Activated T-cell treated with anti-CD3 and anti-CD28 coated beads, Interleukin-2, amount 50 U/mL, for 4 hours (primary cell): ENCODE results near the gene GATAD2A. TPM values are rescaled to one million over a fixed set of nuclear protein-coding genes. Genes with fewer than 3 reads are reported as not detected.

Source experiments
- ATAC-seq, 2 donors: fragments of 200-7000 bp; cut with Tn5 transposase; one replicate each; pipeline ENCODE4 v1.10.0; 2021
- DNase-seq: peaks from one replicate; pipeline ENCODE4 v3.0.0-alpha.2; 2020
- H3K27me3 Mint-ChIP-seq: one replicate; pipeline ENCODE4 v1.8.0; 2021; ENCODE audit warnings: low read depth, mixed read lengths
- H3K36me3 Mint-ChIP-seq: one replicate; pipeline ENCODE4 v1.8.0; 2022; ENCODE audit warnings: mixed read lengths; ENCODE audit not compliant: insufficient read depth
- H3K4me1 Mint-ChIP-seq: one replicate; pipeline ENCODE4 v1.8.0; 2021; ENCODE audit warnings: low read depth, mixed read lengths
- H3K4me3 Mint-ChIP-seq: one replicate; pipeline ENCODE4 v1.8.0; 2021; ENCODE audit warnings: mild to moderate bottlenecking, moderate library complexity, mixed read lengths
- H3K9me3 Mint-ChIP-seq: one replicate; pipeline ENCODE4 v1.8.0; 2021; ENCODE audit warnings: mixed read lengths
- total RNA-seq, 3 donors: library from RNA; stranded (reverse); gene quantifications; one replicate each; pipeline ENCODE4 v1.2.1, GENCODE V29; 2021

The GATAD2A gene
- total RNA-seq, 3 donors from 2014 or later = 187 to 240 (median 205) TPM

- no peaks in the 10 kb centered on the region for H3K9me3 Mint-ChIP-seq
- peaks cover 72% of the 10 kb centered on the region for H3K4me1 Mint-ChIP-seq
- peaks cover 13% of the 10 kb centered on the region for H3K36me3 Mint-ChIP-seq
- ATAC-seq (no peak), DNase-seq (no peak)
- peak overlapping the region; percentile 82 for H3K4me3 Mint-ChIP-seq
- no peaks in the 10 kb centered on the region for H3K27me3 Mint-ChIP-seq
Measured at GRCh38 chr19:19458110-19458816, 52.8 kb downstream of the GATAD2A start.

GRCh38 chr19:19459073-19459472 lies 53.6 kb downstream of the GATAD2A start:
- peaks cover 77% of the 10 kb centered on the region for H3K4me1 Mint-ChIP-seq
- peak overlapping the region; percentile 82 for H3K4me3 Mint-ChIP-seq
- DNase-seq (no peak), ATAC-seq (peak; percentile 33 to 39)
- peaks cover 13% of the 10 kb centered on the region for H3K36me3 Mint-ChIP-seq
- H3K27me3 Mint-ChIP-seq = no peaks in the 10 kb centered on the region
- H3K9me3 Mint-ChIP-seq = no peaks in the 10 kb centered on the region

- Mint-ChIP-seq H3K27me3 (no peaks in the 10 kb centered on the region), H3K4me1 (peaks cover 84% of the 10 kb centered on the region), H3K9me3 (no peaks in the 10 kb centered on the region), H3K4me3 (peak overlapping the region; percentile 82), H3K36me3 (peaks cover 14% of the 10 kb centered on the region)
- ATAC-seq (peak; percentile 71), DNase-seq (peak; percentile 58)
Measured at GRCh38 chr19:19459707-19460251, 54.3 kb downstream of the GATAD2A start.

- Mint-ChIP-seq H3K9me3 (no peaks in the 10 kb centered on the region), H3K4me1 (peaks cover 88% of the 10 kb centered on the region), H3K36me3 (peaks cover 19% of the 10 kb centered on the region), H3K4me3 (peak overlapping the region; percentile 82), H3K27me3 (no peaks in the 10 kb centered on the region)
- ATAC-seq (peak; percentile 35 to 43), DNase-seq (no peak)
Measured at GRCh38 chr19:19460258-19460731, 54.8 kb downstream of the GATAD2A start.

GRCh38 chr19:19460761-19461265 lies 55.3 kb downstream of the GATAD2A start:
- peak; percentile 67 to 69 for ATAC-seq
- Mint-ChIP-seq H3K4me1 (peaks cover 88% of the 10 kb centered on the region), H3K27me3 (no peaks in the 10 kb centered on the region), H3K9me3 (no peaks in the 10 kb centered on the region), H3K4me3 (peak overlapping the region; percentile 82), H3K36me3 (peaks cover 23% of the 10 kb centered on the region)
- DNase-seq = peak; percentile 45

GRCh38 chr19:19461306-19461670 lies 55.8 kb downstream of the GATAD2A start:
- Mint-ChIP-seq H3K27me3 (no peaks in the 10 kb centered on the region), H3K9me3 (no peaks in the 10 kb centered on the region), H3K36me3 (peaks cover 28% of the 10 kb centered on the region), H3K4me3 (peak overlapping the region; percentile 82), H3K4me1 (peaks cover 89% of the 10 kb centered on the region)
- ATAC-seq = no peak
- DNase-seq = no peak

- Mint-ChIP-seq H3K4me3 (peak overlapping the region; percentile 82), H3K27me3 (no peaks in the 10 kb centered on the region), H3K36me3 (peaks cover 34% of the 10 kb centered on the region), H3K9me3 (no peaks in the 10 kb centered on the region), H3K4me1 (peaks cover 86% of the 10 kb centered on the region)
- no peak for DNase-seq
- ATAC-seq = no peak
Measured at GRCh38 chr19:19461671-19462622, 56.5 kb downstream of the GATAD2A start.

GRCh38 chr19:19463348-19464117 lies 58.1 kb downstream of the GATAD2A start:
- Mint-ChIP-seq H3K4me1 (peaks cover 72% of the 10 kb centered on the region), H3K36me3 (peaks cover 40% of the 10 kb centered on the region)

GRCh38 chr19:19464339-19465098 lies 59.0 kb downstream of the GATAD2A start:
- no peak overlapping the region for H3K4me3 Mint-ChIP-seq
- ATAC-seq (no peak), DNase-seq (no peak)
- H3K9me3 Mint-ChIP-seq = peaks cover 16% of the 10 kb centered on the region
- H3K36me3 Mint-ChIP-seq = peaks cover 40% of the 10 kb centered on the region
- no peaks in the 10 kb centered on the region for H3K27me3 Mint-ChIP-seq
- H3K4me1 Mint-ChIP-seq = peaks cover 62% of the 10 kb centered on the region

More at GRCh38 chr19:19463348-19464117, 58.1 kb downstream of the GATAD2A start:
- no peak for DNase-seq
- Mint-ChIP-seq H3K27me3 (no peaks in the 10 kb centered on the region), H3K4me3 (peak overlapping the region; percentile 1), H3K9me3 (peaks cover 13% of the 10 kb centered on the region)
- no peak for ATAC-seq

GRCh38 chr19:19465436-19466070 lies 60.1 kb downstream of the GATAD2A start:
- ATAC-seq = no peak
- Mint-ChIP-seq H3K9me3 (peaks cover 16% of the 10 kb centered on the region), H3K4me3 (no peak overlapping the region), H3K4me1 (peaks cover 55% of the 10 kb centered on the region), H3K36me3 (peaks cover 43% of the 10 kb centered on the region), H3K27me3 (no peaks in the 10 kb centered on the region)
- no peak for DNase-seq

- DNase-seq (no peak), ATAC-seq (no peak)
- Mint-ChIP-seq H3K27me3 (no peaks in the 10 kb centered on the region), H3K9me3 (peaks cover 16% of the 10 kb centered on the region), H3K4me1 (peaks cover 55% of the 10 kb centered on the region), H3K36me3 (peaks cover 44% of the 10 kb centered on the region), H3K4me3 (no peak overlapping the region)
Measured at GRCh38 chr19:19466201-19466600, 60.7 kb downstream of the GATAD2A start.

- Mint-ChIP-seq H3K36me3 (peaks cover 46% of the 10 kb centered on the region), H3K4me3 (peak overlapping the region; percentile 11), H3K4me1 (peaks cover 55% of the 10 kb centered on the region), H3K27me3 (no peaks in the 10 kb centered on the region), H3K9me3 (peaks cover 16% of the 10 kb centered on the region)
- DNase-seq (no peak), ATAC-seq (no peak)
Measured at GRCh38 chr19:19468424-19469050, 63.1 kb downstream of the GATAD2A start.
